Neural cell (in vitro differentiated cells): ENCODE results near the gene CLEC20A. TPM values are rescaled to one million over a fixed set of nuclear protein-coding genes. Genes with fewer than 3 reads are reported as not detected.

Source experiments
- H2AFZ ChIP-seq: fragments of 200-600, 300-800 bp; sonication (generic), shearing (Covaris generic); 2 replicates; pipeline ENCODE4 v1.6.0; 2014; ENCODE audit warnings: low read depth, mild to moderate bottlenecking, antibody characterized with exemption, low read length, moderate library complexity
- H3F3A ChIP-seq: fragments of 200-600 bp; shearing (Covaris generic); 2 replicates; pipeline ENCODE4 v1.6.1; 2016; ENCODE audit warnings: mild to moderate bottlenecking, moderate library complexity, mixed read lengths, antibody characterized with exemption, low read length; ENCODE audit not compliant: insufficient read depth, poor library complexity, severe bottlenecking
- H3K27ac ChIP-seq: fragments of 200-600, 300-800 bp; sonication (generic), shearing (Covaris generic); 2 replicates; pipeline ENCODE4 v1.5.1; 2014; ENCODE audit warnings: mild to moderate bottlenecking, low read length, moderate library complexity
- H3K27me3 ChIP-seq: fragments of 300-800, 200-600 bp; sonication (generic), shearing (Covaris generic); 2 replicates; pipeline ENCODE4 v1.6.0; 2014; ENCODE audit warnings: mild to moderate bottlenecking, low read depth, low read length, moderate library complexity; ENCODE audit not compliant: insufficient read depth
- H3K36me3 ChIP-seq: fragments of 300-800, 200-600 bp; sonication (generic), shearing (Covaris generic); 2 replicates; pipeline ENCODE4 v1.5.1; 2014; ENCODE audit warnings: mild to moderate bottlenecking, antibody characterized with exemption, low read length, moderate library complexity; ENCODE audit not compliant: insufficient read depth
- H3K4me2 ChIP-seq: fragments of 300-800, 200-600 bp; sonication (generic), shearing (Covaris generic); 2 replicates; pipeline ENCODE4 v1.6.0; 2014; ENCODE audit warnings: mild to moderate bottlenecking, low read length
- H3K4me3 ChIP-seq: fragments of 300-800, 200-600 bp; sonication (generic), shearing (Covaris generic); 2 replicates; pipeline ENCODE4 v1.5.1; 2014; ENCODE audit warnings: mild to moderate bottlenecking, low read length, moderate library complexity
- H3K79me2 ChIP-seq: fragments of 200-600 bp; shearing (Covaris generic); replicated peaks from 2 replicates; pipeline ENCODE4 v1.6.0; 2014; ENCODE audit warnings: mild to moderate bottlenecking, low read length, moderate library complexity; ENCODE audit not compliant: insufficient read depth
- H3K9ac ChIP-seq: fragments of 300-800, 200-600 bp; sonication (generic), shearing (Covaris generic); 2 replicates; pipeline ENCODE4 v1.6.1; 2016; ENCODE audit warnings: mild to moderate bottlenecking, low read length, mixed read lengths
- H3K9me2 ChIP-seq: fragments of 200-600 bp; shearing (Covaris generic); 2 replicates; pipeline ENCODE4 v1.6.1; 2016; ENCODE audit warnings: mild to moderate bottlenecking, low read length, mixed read lengths; ENCODE audit not compliant: insufficient read depth
- H3K9me3 ChIP-seq: fragments of 200-600, 300-800 bp; sonication (generic), shearing (Covaris generic); 2 replicates; pipeline ENCODE4 v1.6.1; 2016; ENCODE audit warnings: mild to moderate bottlenecking, mixed run types, low read length, moderate library complexity, mixed read lengths
- H4K20me1 ChIP-seq: fragments of 200-600 bp; shearing (Covaris generic); 2 replicates; pipeline ENCODE4 v1.6.1; 2016; ENCODE audit warnings: mild to moderate bottlenecking, mixed run types; ENCODE audit not compliant: insufficient read depth
- CTCF ChIP-seq: fragments of 450-650 bp; IDR thresholded peaks from 2 replicates; pipeline ENCODE4 v1.5.1; 2014; ENCODE audit warnings: antibody characterized with exemption, mild to moderate bottlenecking, moderate library complexity; ENCODE audit not compliant: poor library complexity, severe bottlenecking
- EZH2 ChIP-seq: fragments of 200-600, 300-800 bp; shearing (Covaris generic), sonication (generic); IDR thresholded peaks from 2 replicates; pipeline ENCODE4 v1.6.1; 2014; ENCODE audit warnings: antibody characterized with exemption, low read length, borderline replicate concordance, mild to moderate bottlenecking; ENCODE audit not compliant: insufficient read depth, poor library complexity, severe bottlenecking
- MXI1 ChIP-seq: fragments of 450-650 bp; conservative IDR thresholded peaks from 2 replicates; pipeline ENCODE4 v1.6.1; 2014; ENCODE audit warnings: antibody characterized with exemption, mild to moderate bottlenecking; ENCODE audit not compliant: poor library complexity, severe bottlenecking
- POLR2AphosphoS5 ChIP-seq: IDR thresholded peaks from 2 replicates; pipeline ENCODE4 v1.6.1; 2012
- RAD21 ChIP-seq: fragments of 450-650 bp; conservative IDR thresholded peaks from 2 replicates; pipeline ENCODE4 v1.6.1; 2014; ENCODE audit warnings: antibody characterized with exemption, mild to moderate bottlenecking, moderate library complexity
- REST ChIP-seq: IDR thresholded peaks from 2 replicates; pipeline ENCODE4 v1.6.1; 2012; ENCODE audit warnings: borderline replicate concordance
- SMC3 ChIP-seq: fragments of 450-650 bp; conservative IDR thresholded peaks from 2 replicates; pipeline ENCODE4 v1.6.1; 2014; ENCODE audit warnings: antibody characterized with exemption, mild to moderate bottlenecking, moderate library complexity; ENCODE audit not compliant: poor library complexity
- TAF1 ChIP-seq: IDR thresholded peaks from 2 replicates; pipeline ENCODE4 v1.6.1; 2012; ENCODE audit warnings: low read depth
- polyA plus RNA-seq: library from polyadenylated mRNA; depleted of rRNA; stranded (reverse); fragments of >200 nt; gene quantifications from 2 replicates; pipeline ENCODE4 v1.2.3, GENCODE V29; 2014

The CLEC20A gene
- polyA plus RNA-seq, 1 donor from 2014 or later = 0.78 TPM

- no peaks in the 10 kb centered on the region for H4K20me1 ChIP-seq
- no peaks in the 10 kb centered on the region for H3K9me3 ChIP-seq
- H2AFZ ChIP-seq = no peak overlapping the region
- no peaks in the 10 kb centered on the region for H3K9me2 ChIP-seq
- H3K36me3 ChIP-seq = peaks cover 13% of the 10 kb centered on the region
- TF ChIP-seq SMC3 = no peak
- TF ChIP-seq MXI1 = no peak
- no peak for TF ChIP-seq RAD21
- no peak for TF ChIP-seq POLR2AphosphoS5
- TF ChIP-seq TAF1 = no peak
- no peak for TF ChIP-seq REST
- no peaks in the 10 kb centered on the region for H3F3A ChIP-seq
- no peak overlapping the region for H3K4me3 ChIP-seq
- H3K9ac ChIP-seq = no peak overlapping the region
- no peak overlapping the region for H3K27ac ChIP-seq
- H3K27me3 ChIP-seq = no peaks in the 10 kb centered on the region
- no peak overlapping the region for H3K4me2 ChIP-seq
- H3K79me2 ChIP-seq = no peaks in the 10 kb centered on the region
Observed at GRCh38 chr1:178464566-178464965, 32.2 kb downstream of the CLEC20A start.

- Histone ChIP-seq H3K79me2 (no peaks in the 10 kb centered on the region), H3K9me2 (no peaks in the 10 kb centered on the region), H3K4me2 (no peak overlapping the region), H3K27me3 (no peaks in the 10 kb centered on the region), H3F3A (no peaks in the 10 kb centered on the region), H4K20me1 (no peaks in the 10 kb centered on the region), H3K36me3 (peaks cover 13% of the 10 kb centered on the region), H3K9ac (no peak overlapping the region), H2AFZ (no peak overlapping the region), H3K27ac (no peak overlapping the region), H3K4me3 (no peak overlapping the region), H3K9me3 (no peaks in the 10 kb centered on the region)
- TF ChIP-seq POLR2AphosphoS5 (no peak), SMC3 (no peak), RAD21 (no peak), MXI1 (no peak), REST (no peak), CTCF (no peak), EZH2 (no peak)
Observed at GRCh38 chr1:178464141-178464540, 32.6 kb downstream of the CLEC20A start.
